LNCaP clone FGC (cell line): ENCODE results near the gene MST1R.

ENCODE experiments used
- DNase-seq: peaks from one replicate; pipeline ENCODE4 v3.0.0-alpha.2; 2011; ENCODE audit warnings: low read depth
- H3K4me3 ChIP-seq: 2 replicates; pipeline ENCODE4 v1.5.1; 2011; ENCODE audit warnings: mild to moderate bottlenecking, low read depth, low read length, control low read depth
- TF ChIP-seq, protein P1 (sequence below): IDR thresholded peaks from 2 replicates; pipeline ENCODE4 v1.5.1; 2012; ENCODE audit warnings: mild to moderate bottlenecking; ENCODE audit not compliant: control insufficient read depth, insufficient read depth; ENCODE audit errors: extremely low read depth

The MST1R gene

DNA sequence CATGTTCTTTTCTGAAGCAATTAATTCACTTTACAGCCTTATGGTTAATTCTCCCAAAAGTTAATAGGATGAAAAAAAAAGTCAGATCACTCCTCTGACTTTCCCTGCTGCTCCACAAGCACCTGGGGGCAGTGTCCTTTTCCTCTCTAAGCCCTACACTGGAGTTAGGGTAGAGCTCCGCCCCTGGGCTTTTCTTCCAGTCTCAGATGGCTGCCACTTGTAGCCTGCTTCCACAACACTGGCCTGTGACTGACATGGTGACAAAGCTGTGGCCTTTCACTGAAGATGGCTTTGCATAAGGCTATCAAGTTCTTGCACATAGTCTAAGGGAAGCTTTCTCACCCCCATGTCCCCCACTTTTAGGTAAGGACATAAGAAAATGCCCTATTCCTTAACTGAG lies 27.2 kb upstream of the MST1R start:
- H3K4me3 ChIP-seq, result no peak overlapping the region
- TF ChIP-seq, protein P1, sequence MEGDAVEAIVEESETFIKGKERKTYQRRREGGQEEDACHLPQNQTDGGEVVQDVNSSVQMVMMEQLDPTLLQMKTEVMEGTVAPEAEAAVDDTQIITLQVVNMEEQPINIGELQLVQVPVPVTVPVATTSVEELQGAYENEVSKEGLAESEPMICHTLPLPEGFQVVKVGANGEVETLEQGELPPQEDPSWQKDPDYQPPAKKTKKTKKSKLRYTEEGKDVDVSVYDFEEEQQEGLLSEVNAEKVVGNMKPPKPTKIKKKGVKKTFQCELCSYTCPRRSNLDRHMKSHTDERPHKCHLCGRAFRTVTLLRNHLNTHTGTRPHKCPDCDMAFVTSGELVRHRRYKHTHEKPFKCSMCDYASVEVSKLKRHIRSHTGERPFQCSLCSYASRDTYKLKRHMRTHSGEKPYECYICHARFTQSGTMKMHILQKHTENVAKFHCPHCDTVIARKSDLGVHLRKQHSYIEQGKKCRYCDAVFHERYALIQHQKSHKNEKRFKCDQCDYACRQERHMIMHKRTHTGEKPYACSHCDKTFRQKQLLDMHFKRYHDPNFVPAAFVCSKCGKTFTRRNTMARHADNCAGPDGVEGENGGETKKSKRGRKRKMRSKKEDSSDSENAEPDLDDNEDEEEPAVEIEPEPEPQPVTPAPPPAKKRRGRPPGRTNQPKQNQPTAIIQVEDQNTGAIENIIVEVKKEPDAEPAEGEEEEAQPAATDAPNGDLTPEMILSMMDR, result peak; percentile 21; the same call in 1 of the 2 replicates
- no peak for DNase-seq

DNA sequence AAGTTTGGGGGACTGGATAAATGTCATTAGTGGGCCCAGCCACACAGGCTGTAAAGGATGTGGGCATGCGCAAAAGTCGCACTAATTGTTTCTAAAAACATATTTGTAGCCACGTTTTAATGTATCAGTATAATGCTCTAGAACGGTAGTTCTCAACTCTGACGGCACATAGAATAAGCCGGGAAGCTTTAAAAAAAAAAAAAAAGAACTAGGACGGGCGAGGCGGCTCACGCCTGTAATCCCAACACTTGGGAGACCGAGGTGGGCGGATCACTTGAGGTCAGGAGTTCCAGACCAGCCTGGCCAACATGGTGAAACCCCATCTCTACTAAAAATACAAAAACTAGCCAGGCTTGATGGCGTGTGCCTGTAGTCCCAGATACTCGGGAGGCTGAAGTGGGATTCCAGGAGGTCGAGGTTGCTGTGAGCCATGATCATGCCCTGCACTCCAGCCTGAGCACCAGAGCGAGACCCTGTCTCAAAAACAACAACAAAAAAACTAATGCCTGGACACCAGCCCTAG lies 26.6 kb upstream of the MST1R start:
- peak overlapping the region; percentile 65 for H3K4me3 ChIP-seq
- TF ChIP-seq, protein P1, result no peak
- DNase-seq, result no peak

DNA sequence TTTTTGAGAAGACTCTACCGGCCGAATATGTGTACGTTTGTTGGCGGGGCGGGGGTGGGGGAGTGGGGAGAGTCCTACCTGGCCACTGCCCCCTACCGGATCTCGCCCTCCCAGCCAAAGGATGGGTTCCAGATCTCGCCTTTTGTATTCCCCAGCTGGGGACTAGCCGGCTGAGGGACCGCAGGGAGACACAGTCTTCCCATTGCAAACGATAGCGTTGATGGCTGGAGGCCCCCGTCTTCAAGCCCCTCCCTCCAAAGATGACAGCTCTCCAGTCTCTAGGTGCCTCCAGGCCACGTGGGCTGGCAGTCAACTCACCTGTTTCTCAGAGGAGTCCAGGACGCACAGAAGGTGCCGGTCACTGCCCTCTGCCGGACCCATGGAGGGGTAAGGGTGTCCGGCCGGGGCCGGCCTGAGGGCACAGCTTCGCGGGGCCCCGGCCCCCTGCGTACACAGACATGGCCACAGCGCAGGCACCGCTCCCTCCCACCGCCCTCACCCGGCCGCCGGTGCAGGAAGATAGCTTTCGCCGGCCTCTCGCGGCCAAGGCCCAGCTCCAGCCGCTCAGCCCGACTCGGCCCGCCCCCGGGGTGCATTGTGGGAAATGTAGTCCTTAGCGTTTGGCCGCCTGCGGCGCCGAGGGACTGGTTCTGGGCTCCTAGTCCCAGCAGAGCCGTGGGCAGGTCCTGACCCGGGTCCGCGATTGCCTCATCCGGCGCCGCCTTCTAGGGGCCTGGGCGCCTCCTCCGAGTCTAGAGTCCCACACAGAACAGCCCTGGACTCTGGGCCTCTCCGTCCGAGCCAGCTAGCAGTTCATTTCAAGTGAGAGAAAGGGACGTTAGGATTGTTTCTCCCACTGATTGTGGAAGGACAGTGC lies 25.9 kb upstream of the MST1R start, which contains the start of gene MON1A:
MON1A (minus strand) TSS at position 521 of the 877 bp plus-strand sequence. CDS start 16,465 bp downstream, outside the sequence.
- DNase-seq, result peak; percentile 85
- TF ChIP-seq, protein P1, result peak; percentile 32
- peak within 1 kb of the TSS; percentile 65 for H3K4me3 ChIP-seq

DNA sequence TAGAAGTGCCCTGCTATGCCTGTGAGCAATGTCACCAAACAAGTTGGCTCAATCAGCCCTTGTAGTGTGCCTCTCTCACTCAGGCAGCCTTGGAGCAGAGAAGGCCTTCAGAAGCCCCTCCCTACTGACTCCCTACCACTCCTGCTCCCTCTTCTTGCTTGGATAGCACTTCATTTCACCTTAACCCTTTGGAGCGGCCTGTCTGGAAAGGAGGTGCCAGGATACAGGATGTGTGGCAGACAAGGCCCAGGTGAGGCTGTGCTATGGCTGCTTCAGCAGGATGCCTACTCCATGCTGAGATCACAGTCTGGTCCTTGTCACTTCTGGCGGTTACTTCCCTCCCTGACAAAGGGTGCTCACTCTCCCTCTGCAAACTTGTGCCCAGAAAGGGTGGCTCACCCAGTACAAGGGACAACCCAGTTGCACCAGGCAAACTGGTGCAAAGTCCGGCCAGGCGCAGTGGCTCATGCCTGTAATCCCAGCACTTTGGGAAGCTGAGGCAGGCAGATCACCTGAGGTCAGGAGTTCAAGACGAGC lies 24.9 kb upstream of the MST1R start:
- TF ChIP-seq, protein P1, result no peak
- H3K4me3 ChIP-seq, result peak overlapping the region; percentile 65
- DNase-seq, result no peak

DNA sequence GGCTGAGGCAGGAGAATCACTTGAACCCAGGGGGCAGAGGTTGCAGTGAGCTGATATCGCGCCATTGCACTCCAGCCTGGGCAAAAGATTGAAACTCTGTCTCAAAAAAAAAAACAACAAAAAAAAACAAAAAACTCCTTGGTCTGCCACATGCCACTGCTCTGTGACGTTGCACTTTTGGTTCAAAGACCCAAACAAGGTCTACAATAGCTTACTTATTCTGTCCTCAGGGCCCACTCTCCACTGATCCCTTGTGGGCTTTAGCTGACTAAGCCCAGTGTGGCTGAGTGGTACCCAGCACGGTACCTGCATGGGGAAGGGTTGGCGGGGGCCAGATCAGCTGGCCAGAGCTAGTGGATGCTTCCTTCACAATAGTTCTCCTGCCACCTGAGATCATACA lies 24.1 kb upstream of the MST1R start:
- no peak for DNase-seq
- no peak overlapping the region for H3K4me3 ChIP-seq
- TF ChIP-seq, protein P1, result no peak

DNA sequence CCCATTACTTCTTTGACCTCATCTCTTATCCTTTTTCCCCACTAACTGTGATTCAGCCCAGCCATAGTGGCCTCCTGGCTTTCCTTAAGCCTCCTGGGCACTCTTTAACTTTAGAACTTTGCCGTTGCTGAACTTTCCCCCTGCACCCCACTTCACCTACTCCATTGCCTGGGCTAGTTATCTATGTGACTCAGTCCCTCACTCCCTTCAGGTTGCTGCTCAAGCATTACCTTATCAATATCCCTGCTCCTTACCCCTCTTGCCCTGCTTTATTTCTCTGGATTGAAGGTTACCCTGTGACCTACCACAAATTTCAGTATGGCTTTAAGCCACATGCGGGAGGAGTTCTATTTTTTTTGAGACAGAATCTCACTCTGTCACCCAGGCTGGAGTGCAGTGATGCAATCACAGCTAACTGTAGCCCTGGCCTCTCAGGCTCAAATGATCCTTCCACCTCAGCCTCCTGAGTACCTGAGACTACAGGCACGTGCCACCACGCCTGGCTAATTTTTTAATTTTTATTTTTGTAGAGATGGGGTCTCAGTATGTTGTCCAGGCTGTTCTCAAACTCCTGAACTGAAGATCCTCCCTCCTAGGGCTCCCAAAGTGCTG lies 22.6 kb upstream of the MST1R start:
- H3K4me3 ChIP-seq, result no peak overlapping the region
- TF ChIP-seq, protein P1, result no peak
- no peak for DNase-seq
